Neural cell (in vitro differentiated cells): Measurements from ENCODE around the gene ERVH48-1. TPM values are rescaled to one million over a fixed set of nuclear protein-coding genes. Genes with fewer than 3 reads are reported as not detected.
A peak's percentile ranks its signal among the peaks of the same experiment; 100 is the strongest.
"Not testable (repeated sequence)": the region's sequence is repeated elsewhere in the genome, so short reads cannot be mapped to it uniquely, and the experiment has no call there.

Experiments
- H2AFZ ChIP-seq: fragments of 200-600, 300-800 bp; sonication (generic), shearing (Covaris generic); 2 replicates; pipeline ENCODE4 v1.6.0; 2014; ENCODE audit warnings: low read depth, mild to moderate bottlenecking, antibody characterized with exemption, low read length, moderate library complexity
- H3F3A ChIP-seq: fragments of 200-600 bp; shearing (Covaris generic); 2 replicates; pipeline ENCODE4 v1.6.1; 2016; ENCODE audit warnings: mild to moderate bottlenecking, moderate library complexity, mixed read lengths, antibody characterized with exemption, low read length; ENCODE audit not compliant: insufficient read depth, poor library complexity, severe bottlenecking
- H3K27ac ChIP-seq: fragments of 200-600, 300-800 bp; sonication (generic), shearing (Covaris generic); 2 replicates; pipeline ENCODE4 v1.5.1; 2014; ENCODE audit warnings: mild to moderate bottlenecking, low read length, moderate library complexity
- H3K27me3 ChIP-seq: fragments of 300-800, 200-600 bp; sonication (generic), shearing (Covaris generic); 2 replicates; pipeline ENCODE4 v1.6.0; 2014; ENCODE audit warnings: mild to moderate bottlenecking, low read depth, low read length, moderate library complexity; ENCODE audit not compliant: insufficient read depth
- H3K36me3 ChIP-seq: fragments of 300-800, 200-600 bp; sonication (generic), shearing (Covaris generic); 2 replicates; pipeline ENCODE4 v1.5.1; 2014; ENCODE audit warnings: mild to moderate bottlenecking, antibody characterized with exemption, low read length, moderate library complexity; ENCODE audit not compliant: insufficient read depth
- H3K4me2 ChIP-seq: fragments of 300-800, 200-600 bp; sonication (generic), shearing (Covaris generic); 2 replicates; pipeline ENCODE4 v1.6.0; 2014; ENCODE audit warnings: mild to moderate bottlenecking, low read length
- H3K4me3 ChIP-seq: fragments of 300-800, 200-600 bp; sonication (generic), shearing (Covaris generic); 2 replicates; pipeline ENCODE4 v1.5.1; 2014; ENCODE audit warnings: mild to moderate bottlenecking, low read length, moderate library complexity
- H3K79me2 ChIP-seq: fragments of 200-600 bp; shearing (Covaris generic); replicated peaks from 2 replicates; pipeline ENCODE4 v1.6.0; 2014; ENCODE audit warnings: mild to moderate bottlenecking, low read length, moderate library complexity; ENCODE audit not compliant: insufficient read depth
- H3K9ac ChIP-seq: fragments of 300-800, 200-600 bp; sonication (generic), shearing (Covaris generic); 2 replicates; pipeline ENCODE4 v1.6.1; 2016; ENCODE audit warnings: mild to moderate bottlenecking, low read length, mixed read lengths
- H3K9me2 ChIP-seq: fragments of 200-600 bp; shearing (Covaris generic); 2 replicates; pipeline ENCODE4 v1.6.1; 2016; ENCODE audit warnings: mild to moderate bottlenecking, low read length, mixed read lengths; ENCODE audit not compliant: insufficient read depth
- H3K9me3 ChIP-seq: fragments of 200-600, 300-800 bp; sonication (generic), shearing (Covaris generic); 2 replicates; pipeline ENCODE4 v1.6.1; 2016; ENCODE audit warnings: mild to moderate bottlenecking, mixed run types, low read length, moderate library complexity, mixed read lengths
- H4K20me1 ChIP-seq: fragments of 200-600 bp; shearing (Covaris generic); 2 replicates; pipeline ENCODE4 v1.6.1; 2016; ENCODE audit warnings: mild to moderate bottlenecking, mixed run types; ENCODE audit not compliant: insufficient read depth
- CTCF ChIP-seq: fragments of 450-650 bp; IDR thresholded peaks from 2 replicates; pipeline ENCODE4 v1.5.1; 2014; ENCODE audit warnings: antibody characterized with exemption, mild to moderate bottlenecking, moderate library complexity; ENCODE audit not compliant: poor library complexity, severe bottlenecking
- EP300 ChIP-seq: fragments of 450-650 bp; conservative IDR thresholded peaks from 2 replicates; pipeline ENCODE4 v1.6.1; 2014; ENCODE audit warnings: antibody characterized with exemption, mild to moderate bottlenecking, moderate library complexity; ENCODE audit not compliant: poor library complexity, severe bottlenecking
- EZH2 ChIP-seq: fragments of 200-600, 300-800 bp; shearing (Covaris generic), sonication (generic); IDR thresholded peaks from 2 replicates; pipeline ENCODE4 v1.6.1; 2014; ENCODE audit warnings: antibody characterized with exemption, low read length, borderline replicate concordance, mild to moderate bottlenecking; ENCODE audit not compliant: insufficient read depth, poor library complexity, severe bottlenecking
- MXI1 ChIP-seq: fragments of 450-650 bp; conservative IDR thresholded peaks from 2 replicates; pipeline ENCODE4 v1.6.1; 2014; ENCODE audit warnings: antibody characterized with exemption, mild to moderate bottlenecking; ENCODE audit not compliant: poor library complexity, severe bottlenecking
- POLR2AphosphoS5 ChIP-seq: IDR thresholded peaks from 2 replicates; pipeline ENCODE4 v1.6.1; 2012
- RAD21 ChIP-seq: fragments of 450-650 bp; conservative IDR thresholded peaks from 2 replicates; pipeline ENCODE4 v1.6.1; 2014; ENCODE audit warnings: antibody characterized with exemption, mild to moderate bottlenecking, moderate library complexity
- REST ChIP-seq: IDR thresholded peaks from 2 replicates; pipeline ENCODE4 v1.6.1; 2012; ENCODE audit warnings: borderline replicate concordance
- SMC3 ChIP-seq: fragments of 450-650 bp; conservative IDR thresholded peaks from 2 replicates; pipeline ENCODE4 v1.6.1; 2014; ENCODE audit warnings: antibody characterized with exemption, mild to moderate bottlenecking, moderate library complexity; ENCODE audit not compliant: poor library complexity
- TAF1 ChIP-seq: IDR thresholded peaks from 2 replicates; pipeline ENCODE4 v1.6.1; 2012; ENCODE audit warnings: low read depth
- polyA plus RNA-seq: library from polyadenylated mRNA; depleted of rRNA; stranded (reverse); fragments of >200 nt; gene quantifications from 2 replicates; pipeline ENCODE4 v1.2.3, GENCODE V29; 2014

The ERVH48-1 gene
- polyA plus RNA-seq, 1 donor from 2014 or later: not detected

GRCh38 chr21:42878993-42879787 is 46.2 kb downstream of the ERVH48-1 start, which contains the start of gene WDR4:
WDR4 (minus strand) TSS chr21:42879539; CDS start chr21:42879495, 44 bp downstream.
- H3K4me2 ChIP-seq: peak within 1 kb of the TSS; percentile 82
- H3K9me2 ChIP-seq: no peaks in the 10 kb centered on the region
- H2AFZ ChIP-seq: peak within 1 kb of the TSS; percentile 86
- no peaks in the 10 kb centered on the region for H3K9me3 ChIP-seq
- TF ChIP-seq CTCF (no peak), EZH2 (no peak), MXI1 (peak; percentile 100), POLR2AphosphoS5 (peak; percentile 97), REST (peak; percentile 94), TAF1 (peak; percentile 97), SMC3 (peak; percentile 61), RAD21 (peak; percentile 65), EP300 (peak; percentile 48)
- H3K36me3 ChIP-seq: no peaks in the 10 kb centered on the region
- no peaks in the 10 kb centered on the region for H3F3A ChIP-seq
- no peaks in the 10 kb centered on the region for H3K27me3 ChIP-seq
- H3K27ac ChIP-seq: peak within 1 kb of the TSS; percentile 85
- peaks cover 17% of the 10 kb centered on the region for H3K79me2 ChIP-seq
- H4K20me1 ChIP-seq: no peaks in the 10 kb centered on the region
- peak within 1 kb of the TSS; percentile 88 for H3K4me3 ChIP-seq
- H3K9ac ChIP-seq: peak within 1 kb of the TSS; percentile 82

GRCh38 chr21:42878678-42878992 is 46.8 kb downstream of the ERVH48-1 start:
- H3K27ac ChIP-seq: peak overlapping the region; percentile 8
- H3K9me2 ChIP-seq: no peaks in the 10 kb centered on the region
- no peaks in the 10 kb centered on the region for H3K27me3 ChIP-seq
- no peaks in the 10 kb centered on the region for H4K20me1 ChIP-seq
- H3K9me3 ChIP-seq: no peaks in the 10 kb centered on the region
- H3F3A ChIP-seq: no peaks in the 10 kb centered on the region
- peak overlapping the region; percentile 82 for H3K9ac ChIP-seq
- peak overlapping the region; percentile 88 for H3K4me3 ChIP-seq
- H3K79me2 ChIP-seq: peaks cover 17% of the 10 kb centered on the region
- peak overlapping the region; percentile 71 for H2AFZ ChIP-seq
- no peaks in the 10 kb centered on the region for H3K36me3 ChIP-seq
- TF ChIP-seq SMC3: no peak
- TF ChIP-seq EZH2: no peak
- no peak for TF ChIP-seq MXI1
- no peak for TF ChIP-seq RAD21
- no peak for TF ChIP-seq POLR2AphosphoS5
- no peak for TF ChIP-seq CTCF
- no peak for TF ChIP-seq EP300
- H3K4me2 ChIP-seq: peak overlapping the region; percentile 82

- H3K36me3 ChIP-seq, H3K27ac ChIP-seq, H3K27me3 ChIP-seq, H3K4me3 ChIP-seq, H4K20me1 ChIP-seq, H2AFZ ChIP-seq, H3K4me2 ChIP-seq, H3K9me2 ChIP-seq, H3K9me3 ChIP-seq, H3F3A ChIP-seq, H3K9ac ChIP-seq: not testable (repeated sequence)
- H3K79me2 ChIP-seq: peaks cover 17% of the 10 kb centered on the region
Measured at GRCh38 chr21:42875811-42876210, 49.6 kb downstream of the ERVH48-1 start.
